Subcutaneous adipose tissue (tissue), 4 donors: ENCODE data around the gene RHBG. TPM values are rescaled to one million over a fixed set of nuclear protein-coding genes. Genes with fewer than 3 reads are reported as not detected.

Experiments used
- total RNA-seq, 4 donors: library from RNA; depleted of rRNA; stranded (reverse); fragments of >200 nt; gene quantifications; one replicate each; pipeline ENCODE4 v1.1.0, GENCODE V29; 2016
- TF ChIP-seq, protein P1 (sequence below): fragments of 450-650 bp; IDR thresholded peaks from one replicate; pipeline ENCODE4 v1.5.1; 2016; ENCODE audit warnings: low read depth, mild to moderate bottlenecking, control low read depth, antibody characterized with exemption, moderate library complexity

The RHBG gene
- total RNA-seq, 4 donors from 2014 or later, result not detected

DNA sequence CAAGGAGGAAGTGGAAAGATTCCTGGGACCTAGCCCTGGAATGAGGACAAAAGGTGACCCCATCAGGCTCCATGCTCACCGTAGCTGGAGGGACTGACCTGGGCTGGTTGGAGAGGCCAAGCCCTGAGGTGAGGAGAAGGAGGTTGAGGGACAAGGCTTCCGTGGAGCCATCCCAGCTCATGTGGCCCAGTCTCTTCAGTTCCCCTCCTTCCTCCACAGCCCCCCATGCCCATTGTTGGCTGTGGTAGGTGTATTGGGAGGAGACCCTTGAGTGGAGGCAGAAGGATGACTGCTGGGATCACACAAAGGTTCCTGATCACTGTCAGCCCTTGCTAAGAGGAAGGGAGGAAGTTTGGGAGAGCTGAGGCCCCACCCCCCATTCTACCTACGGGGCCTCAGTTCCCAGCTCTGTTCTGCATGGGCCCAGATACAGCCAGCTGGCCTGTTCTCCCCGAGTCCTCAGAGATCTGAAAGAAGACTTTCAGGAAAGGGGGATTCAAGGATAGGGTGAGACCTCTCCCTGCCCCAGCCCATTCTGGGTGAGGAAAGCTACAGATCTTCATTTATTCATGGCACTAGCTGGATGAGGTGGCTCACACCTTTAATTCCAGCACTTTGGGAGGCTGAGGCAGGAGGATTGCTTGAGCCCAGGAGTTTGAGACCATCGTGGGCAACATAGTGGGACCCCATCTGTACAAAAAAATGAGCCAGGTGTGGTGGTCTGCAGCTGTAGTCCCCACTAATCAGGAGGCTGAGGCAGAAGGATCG is 17.3 kb downstream of the RHBG start:
- TF ChIP-seq, protein P1, sequence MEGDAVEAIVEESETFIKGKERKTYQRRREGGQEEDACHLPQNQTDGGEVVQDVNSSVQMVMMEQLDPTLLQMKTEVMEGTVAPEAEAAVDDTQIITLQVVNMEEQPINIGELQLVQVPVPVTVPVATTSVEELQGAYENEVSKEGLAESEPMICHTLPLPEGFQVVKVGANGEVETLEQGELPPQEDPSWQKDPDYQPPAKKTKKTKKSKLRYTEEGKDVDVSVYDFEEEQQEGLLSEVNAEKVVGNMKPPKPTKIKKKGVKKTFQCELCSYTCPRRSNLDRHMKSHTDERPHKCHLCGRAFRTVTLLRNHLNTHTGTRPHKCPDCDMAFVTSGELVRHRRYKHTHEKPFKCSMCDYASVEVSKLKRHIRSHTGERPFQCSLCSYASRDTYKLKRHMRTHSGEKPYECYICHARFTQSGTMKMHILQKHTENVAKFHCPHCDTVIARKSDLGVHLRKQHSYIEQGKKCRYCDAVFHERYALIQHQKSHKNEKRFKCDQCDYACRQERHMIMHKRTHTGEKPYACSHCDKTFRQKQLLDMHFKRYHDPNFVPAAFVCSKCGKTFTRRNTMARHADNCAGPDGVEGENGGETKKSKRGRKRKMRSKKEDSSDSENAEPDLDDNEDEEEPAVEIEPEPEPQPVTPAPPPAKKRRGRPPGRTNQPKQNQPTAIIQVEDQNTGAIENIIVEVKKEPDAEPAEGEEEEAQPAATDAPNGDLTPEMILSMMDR, result no peak

GRCh38 chr1:156386949-156387869 is 18.2 kb downstream of the RHBG start:
- TF ChIP-seq, protein P1, result no peak

DNA sequence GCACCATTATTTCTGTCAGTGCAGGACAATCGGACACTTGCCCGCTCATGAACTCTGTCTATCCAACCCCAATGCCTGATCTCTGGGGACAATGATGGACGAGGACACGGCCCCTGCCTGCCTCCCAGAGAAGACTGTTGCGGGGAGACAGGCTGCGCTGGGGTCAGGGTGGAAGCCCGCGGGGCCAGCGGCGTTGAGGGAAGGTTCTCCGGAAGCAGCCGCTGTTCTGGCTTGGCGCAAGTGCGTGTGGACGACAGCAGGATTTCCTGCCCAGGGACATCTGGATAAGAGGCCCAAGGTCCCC is 18.8 kb downstream of the RHBG start:
- TF ChIP-seq, protein P1, result no peak

DNA sequence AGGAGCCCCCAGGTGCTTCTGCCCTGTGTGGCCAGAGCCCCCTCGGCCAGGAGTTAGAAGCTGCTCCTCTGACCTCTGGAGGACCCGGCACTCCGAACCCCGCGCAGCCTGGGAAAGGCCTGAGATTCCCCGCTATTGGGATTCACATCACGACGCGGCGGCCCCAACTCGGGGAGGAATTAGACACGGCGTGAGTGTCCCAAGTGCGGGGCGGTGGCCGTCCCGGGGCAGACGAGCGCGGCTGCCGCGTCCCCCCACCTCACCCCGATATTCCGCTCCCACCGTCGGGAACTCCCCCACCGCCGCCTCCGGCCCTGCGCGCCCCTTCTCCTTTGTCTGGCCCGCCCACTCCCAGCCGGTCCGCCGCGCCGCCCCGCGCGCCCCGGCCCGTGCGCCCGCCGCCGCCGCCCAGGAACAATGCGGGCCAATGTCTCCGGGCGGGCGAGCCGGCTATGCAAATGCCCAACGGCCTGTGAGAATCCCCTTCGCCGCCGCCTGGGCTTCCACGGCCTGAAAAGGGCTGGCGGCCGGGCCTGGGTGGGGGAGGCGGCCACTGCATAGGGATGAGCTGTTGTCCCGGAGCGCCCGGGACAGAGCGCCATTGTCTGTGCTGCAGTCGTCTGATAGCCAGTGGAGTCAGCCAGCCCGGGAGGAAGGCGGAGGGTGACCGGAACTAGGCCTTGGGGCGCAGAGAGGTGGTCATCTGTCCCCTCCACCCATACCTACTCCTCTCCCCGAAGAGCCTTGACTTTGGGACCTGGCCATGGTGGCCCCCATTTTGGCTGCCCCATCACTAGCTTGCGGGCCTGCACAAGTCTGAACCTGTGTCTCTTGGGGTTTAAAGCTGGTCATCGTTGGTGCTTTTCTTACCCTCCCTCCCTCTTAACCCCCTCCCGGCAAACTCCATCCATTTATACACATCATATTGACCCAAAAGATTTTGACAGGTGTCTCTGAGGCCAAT is 19.4 kb downstream of the RHBG start:
- TF ChIP-seq, protein P1, result no peak

DNA sequence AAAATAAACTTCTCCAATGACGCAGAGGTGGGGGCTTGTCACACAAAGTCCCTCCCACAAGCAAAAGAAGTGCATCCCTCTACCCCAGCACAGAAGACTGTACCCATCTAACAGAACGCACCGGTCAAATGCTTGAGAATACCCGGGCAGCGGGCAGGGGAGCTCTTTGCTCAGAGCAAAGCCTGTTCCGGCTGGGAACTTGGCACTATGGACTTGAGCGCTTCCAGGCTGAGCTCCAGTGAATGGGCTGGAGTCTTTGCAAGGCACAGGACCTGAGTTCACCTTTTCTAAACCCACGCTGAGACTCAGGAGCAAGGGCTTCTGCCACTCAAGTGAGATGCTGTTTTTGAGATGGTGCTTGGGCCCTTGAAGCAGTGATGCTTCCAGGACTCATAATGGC is 20.3 kb downstream of the RHBG start:
- TF ChIP-seq, protein P1, result no peak

GRCh38 chr1:156390469-156391365 is 21.7 kb downstream of the RHBG start:
- TF ChIP-seq, protein P1, result no peak
